HS-27A (cell line): Measurements from ENCODE around the gene HNRNPUL2.

Source experiments
- DNase-seq: peaks from one replicate; pipeline ENCODE4 v3.0.0-alpha.2; 2012; ENCODE audit warnings: low read depth, missing footprints

Gene HNRNPUL2

DNA sequence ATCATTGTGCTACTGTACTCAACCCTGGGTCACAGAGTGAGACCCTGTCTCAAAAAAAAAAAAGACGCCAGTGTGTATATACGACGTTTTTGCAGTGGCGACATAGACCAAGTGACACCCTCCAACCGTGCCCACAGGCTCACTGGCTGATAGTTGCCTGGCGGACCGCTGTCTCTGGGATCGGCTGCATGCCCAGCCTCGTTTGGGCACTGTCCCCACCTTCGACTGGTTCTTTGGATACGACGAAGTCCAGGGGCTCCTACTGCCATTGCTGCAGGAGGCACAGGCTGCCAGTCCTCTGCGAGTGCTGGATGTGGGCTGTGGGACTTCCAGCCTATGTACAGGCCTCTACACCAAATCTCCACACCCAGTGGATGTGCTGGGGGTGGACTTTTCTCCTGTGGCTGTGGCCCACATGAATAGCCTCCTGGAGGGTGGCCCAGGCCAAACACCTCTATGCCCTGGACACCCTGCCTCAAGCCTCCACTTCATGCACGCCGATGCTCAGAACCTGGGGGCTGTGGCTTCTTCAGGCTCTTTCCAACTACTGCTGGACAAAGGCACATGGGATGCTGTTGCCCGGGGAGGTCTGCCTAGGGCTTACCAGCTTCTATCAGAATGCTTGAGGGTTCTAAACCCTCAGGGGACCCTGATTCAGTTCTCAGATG is 60.9 kb downstream of the HNRNPUL2 start:
- DNase-seq: no peak

DNA sequence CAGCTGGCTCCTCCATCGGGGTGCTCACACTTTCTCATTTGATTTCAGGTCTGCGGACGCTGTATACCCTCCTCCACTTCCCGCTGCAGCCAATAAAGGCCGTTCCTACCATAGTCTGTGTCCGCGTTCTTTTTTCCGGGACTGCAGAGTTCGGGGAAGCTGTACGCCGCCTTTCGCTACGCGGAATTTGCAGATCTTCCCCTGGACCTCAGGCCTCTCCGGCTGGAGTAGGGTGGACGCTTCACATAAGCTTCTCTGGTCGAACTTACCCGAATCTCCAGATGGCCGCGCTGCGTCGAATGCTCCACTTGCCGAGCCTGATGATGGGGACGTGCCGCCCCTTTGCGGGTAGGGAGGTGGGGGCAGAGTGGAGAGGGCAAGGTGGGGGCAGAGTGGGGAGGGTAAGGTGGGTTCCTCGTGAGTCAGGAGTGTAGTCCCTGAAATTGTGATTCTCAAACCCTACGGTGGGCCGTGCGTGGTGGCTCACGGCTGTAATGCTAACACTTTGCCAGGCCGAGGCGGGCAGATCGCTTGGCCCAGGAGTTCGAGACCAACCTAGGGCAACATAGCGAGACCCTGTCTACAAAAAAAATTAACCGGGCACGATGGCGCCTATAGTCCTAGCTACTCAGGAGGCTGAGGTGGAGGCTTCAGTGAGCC is 61.5 kb downstream of the HNRNPUL2 start:
- no peak for DNase-seq

DNA sequence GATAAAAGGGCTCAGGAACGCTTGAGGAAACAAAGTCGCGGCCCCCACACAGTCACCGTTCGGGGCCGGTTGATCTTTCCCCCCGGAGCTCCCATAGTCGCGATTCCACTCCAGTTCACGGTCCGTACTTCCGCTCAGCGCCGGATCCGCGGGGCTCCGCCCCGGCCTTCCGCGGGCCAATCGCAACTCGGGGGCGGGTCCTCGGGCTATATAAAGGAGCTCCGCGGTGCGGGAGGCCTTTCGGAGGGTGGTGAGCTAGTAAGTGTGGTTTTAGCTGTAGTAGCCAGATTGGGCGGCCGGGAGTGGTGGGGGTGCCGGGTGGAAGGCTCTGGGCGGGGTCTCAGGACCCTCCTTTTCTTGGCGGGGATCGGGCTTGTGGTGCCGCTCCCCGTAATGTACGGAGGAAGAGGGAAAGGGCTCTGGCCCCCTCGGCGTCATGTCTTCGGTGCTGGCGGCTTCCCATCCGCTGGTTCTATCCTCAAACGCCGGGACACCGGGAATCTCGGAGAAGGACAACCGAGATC is 62.1 kb downstream of the HNRNPUL2 start, which contains the start of the genes C11orf98 and CSKMT:
TSS of gene C11orf98 (minus strand) at position 136 of the 524 bp plus-strand sequence. CDS start at position 95, 41 bp downstream.
TSS of gene CSKMT (plus strand) at position 238 of the 524 bp plus-strand sequence. CDS start 568 bp downstream, outside the sequence.
- peak; percentile 90 for DNase-seq

DNA sequence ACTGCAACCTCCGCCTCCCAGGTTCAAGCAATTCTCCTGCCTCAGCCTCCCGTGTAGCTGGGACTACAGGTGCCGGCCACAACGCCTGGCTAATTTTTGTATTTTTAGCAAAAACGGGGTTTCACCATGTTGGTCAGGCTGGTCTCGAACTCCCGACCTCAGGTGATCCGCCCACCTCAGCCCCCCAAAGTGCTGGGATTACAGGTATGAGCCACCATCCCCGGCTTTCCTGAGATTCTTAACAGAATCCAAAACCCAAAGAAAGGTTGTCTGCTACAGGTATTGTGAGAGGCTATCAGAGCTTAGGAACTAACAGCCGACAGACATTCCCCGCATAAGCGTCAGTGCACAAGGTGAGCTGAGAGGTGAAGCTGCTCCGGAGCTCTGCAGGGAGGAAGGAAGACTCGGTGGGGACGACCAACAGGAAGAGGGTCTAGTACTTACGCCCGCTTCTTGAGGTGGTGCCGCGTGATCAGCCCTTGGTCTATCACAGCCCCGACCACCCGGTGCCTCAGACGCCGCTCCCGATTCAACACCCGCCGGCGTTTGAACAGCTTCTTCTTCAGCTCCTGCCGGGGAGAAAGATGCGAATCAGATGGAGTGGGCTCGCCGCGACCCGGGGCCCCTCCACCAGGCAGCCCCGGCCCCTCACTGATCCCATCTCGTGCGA is 62.7 kb downstream of the HNRNPUL2 start:
- DNase-seq: no peak
